Stimulated activated CD4-positive, alpha-beta T cell treated with anti-CD3 and anti-CD28 coated beads, Interleukin-4, amount 100 ng/mL, for 24 hours (primary cell): ENCODE measurements around the gene TMPRSS6.
A peak's percentile ranks its signal among the peaks of the same experiment; 100 is the strongest.

ENCODE experiments used
- DNase-seq: peaks from one replicate; pipeline ENCODE4 v3.0.0-alpha.2; 2020

TMPRSS6 gene

GRCh38 chr22:37112084-37112728 lies 2.7 kb upstream of the TMPRSS6 start:
- DNase-seq = no peak

- no peak for DNase-seq
Measured at GRCh38 chr22:37111156-37111717, 1.7 kb upstream of the TMPRSS6 start.

- no peak for DNase-seq
Measured at GRCh38 chr22:37107816-37108621, 1.5 kb downstream of the TMPRSS6 start.

- no peak for DNase-seq
Measured at GRCh38 chr22:37105990-37106389, 3.5 kb downstream of the TMPRSS6 start.

- DNase-seq = no peak
Measured at GRCh38 chr22:37105154-37105553, 4.4 kb downstream of the TMPRSS6 start.

GRCh38 chr22:37103656-37104452 lies 5.7 kb downstream of the TMPRSS6 start:
- DNase-seq = no peak

- DNase-seq = no peak
Measured at GRCh38 chr22:37103151-37103550, 6.4 kb downstream of the TMPRSS6 start.

- no peak for DNase-seq
Measured at GRCh38 chr22:37101311-37102066, 8.0 kb downstream of the TMPRSS6 start.

- DNase-seq = peak; percentile 34
Measured at GRCh38 chr22:37100589-37101127, 8.9 kb downstream of the TMPRSS6 start.

GRCh38 chr22:37098976-37099591 lies 10.4 kb downstream of the TMPRSS6 start:
- no peak for DNase-seq

- no peak for DNase-seq
Measured at GRCh38 chr22:37097346-37097745, 12.2 kb downstream of the TMPRSS6 start.

- peak; percentile 81 for DNase-seq
Measured at GRCh38 chr22:37095113-37095512, 14.4 kb downstream of the TMPRSS6 start.

GRCh38 chr22:37094239-37094638 lies 15.3 kb downstream of the TMPRSS6 start:
- DNase-seq = no peak

- DNase-seq = no peak
Measured at GRCh38 chr22:37092997-37093396, 16.5 kb downstream of the TMPRSS6 start.

GRCh38 chr22:37091994-37092393 lies 17.5 kb downstream of the TMPRSS6 start:
- no peak for DNase-seq

- DNase-seq = no peak
Measured at GRCh38 chr22:37090920-37091695, 18.4 kb downstream of the TMPRSS6 start.

- DNase-seq = no peak
Measured at GRCh38 chr22:37089434-37089833, 20.1 kb downstream of the TMPRSS6 start.

GRCh38 chr22:37088750-37089408 lies 20.6 kb downstream of the TMPRSS6 start:
- DNase-seq = no peak

- DNase-seq = peak; percentile 20
Measured at GRCh38 chr22:37088108-37088605, 21.4 kb downstream of the TMPRSS6 start.

GRCh38 chr22:37086184-37086583 lies 23.3 kb downstream of the TMPRSS6 start:
- no peak for DNase-seq
